HepG2 (cell line): ENCODE data around the gene KIAA0930. TPM values are rescaled to one million over a fixed set of nuclear protein-coding genes. Genes with fewer than 3 reads are reported as not detected.

Experiments used
- ELF3 ChIP-seq: IDR thresholded peaks from 2 replicates; pipeline ENCODE4 v1.6.1; 2016; ENCODE audit warnings: missing genetic modification reagents, missing compliant biosample characterization
- HDAC6 ChIP-seq: fragments of 200-600 bp; sonication (generic); IDR thresholded peaks from 2 replicates; pipeline ENCODE4 v1.7.0; 2017; ENCODE audit warnings: mild to moderate bottlenecking, antibody characterized with exemption, low read length, low read depth
- HMGA1 ChIP-seq: sonication (generic); formaldehyde crosslinking; conservative IDR thresholded peaks from 2 replicates; pipeline ENCODE4 v1.4.0; 2020; ENCODE audit warnings: missing genetic modification reagents
- HNRNPL ChIP-seq: fragments of 200-400 bp; formaldehyde crosslinking; IDR thresholded peaks from 2 replicates; pipeline ENCODE4 v1.6.1; 2017; ENCODE audit warnings: mild to moderate bottlenecking, low read depth, low read length
- KLF16 ChIP-seq, 2 experiments: sonication (generic) in 1 of 2; formaldehyde crosslinking in 1 of 2; IDR thresholded peaks; 2 replicates each; pipeline versions ENCODE4 v1.6.1 to v1.8.0; 2016 to 2023; ENCODE audit warnings: missing genetic modification reagents in 2 of 2, missing compliant biosample characterization in 1 of 2
- NCOA5 ChIP-seq: sonication (generic); formaldehyde crosslinking; IDR thresholded peaks from 2 replicates; pipeline ENCODE4 v1.4.0; 2020; ENCODE audit warnings: missing genetic modification reagents
- TCF7L2 ChIP-seq: IDR thresholded peaks from 2 replicates; pipeline ENCODE4 v1.6.1; 2011; ENCODE audit warnings: mild to moderate bottlenecking, low read depth, low read length, moderate library complexity
- ZNF230 ChIP-seq: sonication (generic); formaldehyde crosslinking; IDR thresholded peaks from 2 replicates; pipeline ENCODE4 v1.4.0; 2020; ENCODE audit warnings: mild to moderate bottlenecking, missing genetic modification reagents
- ZNF232 ChIP-seq: sonication (generic); formaldehyde crosslinking; IDR thresholded peaks from 2 replicates; pipeline ENCODE4 v1.4.0; 2020; ENCODE audit warnings: missing genetic modification reagents, borderline replicate concordance
- ZNF260 ChIP-seq: sonication (generic); formaldehyde crosslinking; IDR thresholded peaks from 2 replicates; pipeline ENCODE4 v1.4.0; 2020; ENCODE audit warnings: missing genetic modification reagents, low read depth, mild to moderate bottlenecking, borderline replicate concordance
- ZNF547 ChIP-seq: sonication (generic); formaldehyde crosslinking; IDR thresholded peaks from 2 replicates; pipeline ENCODE4 v1.5.1; 2020; ENCODE audit warnings: mild to moderate bottlenecking, missing genetic modification reagents
- ZNF550 ChIP-seq: sonication (generic); formaldehyde crosslinking; IDR thresholded peaks from 2 replicates; pipeline ENCODE4 v1.4.0; 2020; ENCODE audit warnings: mild to moderate bottlenecking, missing genetic modification reagents, borderline replicate concordance
- ZNF569 ChIP-seq: sonication (generic); formaldehyde crosslinking; IDR thresholded peaks from 2 replicates; pipeline ENCODE4 v1.5.0; 2020; ENCODE audit warnings: mild to moderate bottlenecking, missing genetic modification reagents, moderate library complexity, borderline replicate concordance
- ZNF850 ChIP-seq: sonication (generic); formaldehyde crosslinking; conservative IDR thresholded peaks from 2 replicates; pipeline ENCODE4 v1.9.0; 2021; ENCODE audit warnings: mild to moderate bottlenecking, missing genetic modification reagents
- ZZZ3 ChIP-seq: sonication (generic); formaldehyde crosslinking; IDR thresholded peaks from 2 replicates; pipeline ENCODE4 v1.4.0; 2020; ENCODE audit warnings: missing genetic modification reagents, mild to moderate bottlenecking, borderline replicate concordance
- polyA plus RNA-seq, 8 experiments: library from polyadenylated mRNA; depleted of rRNA in 3 of 8; stranded (reverse) in 7 of 8; unstranded in 1 of 8; fragments of >200 nt; fragmentation: Illumina TruSeq in 4 of 8; extraction: Trizol in 4 of 8; gene quantifications; 2 replicates each; pipeline versions ENCODE4 v1.2.1 to v1.2.3, GENCODE V29; 2011 to 2016; ENCODE audit warnings: low read depth in 4 of 8, missing spikeins in 1 of 8, mixed read lengths in 1 of 8; ENCODE audit not compliant: insufficient read depth in 1 of 8
- total RNA-seq, 5 experiments: library from RNA; depleted of rRNA; stranded (reverse); fragments of >200 nt; fragmentation: Illumina TruSeq; extraction: Trizol; gene quantifications; 2 replicates each; pipeline ENCODE4 v1.2.3, GENCODE V29; 2016; ENCODE audit warnings: low read depth in 1 of 5
- TF ChIP-seq, protein P1 (sequence below): sonication (generic); formaldehyde crosslinking; IDR thresholded peaks from 2 replicates; pipeline ENCODE4 v1.5.0; 2020; ENCODE audit warnings: mild to moderate bottlenecking, missing genetic modification reagents, borderline replicate concordance
- TF ChIP-seq, protein P2 (sequence below): sonication (generic); formaldehyde crosslinking; IDR thresholded peaks from 2 replicates; pipeline ENCODE4 v1.5.0; 2020; ENCODE audit warnings: missing genetic modification reagents
- TF ChIP-seq, protein P3 (sequence below): IDR thresholded peaks from 2 replicates; pipeline ENCODE4 v1.6.1; 2016; ENCODE audit warnings: low read depth, borderline replicate concordance

KIAA0930 gene
- total and polyA plus RNA-seq, 2 of the 13 experiments (the other 11 are each of a cell fraction or from before 2014, with no cell fraction given) = 27.0 to 38.2 TPM

DNA sequence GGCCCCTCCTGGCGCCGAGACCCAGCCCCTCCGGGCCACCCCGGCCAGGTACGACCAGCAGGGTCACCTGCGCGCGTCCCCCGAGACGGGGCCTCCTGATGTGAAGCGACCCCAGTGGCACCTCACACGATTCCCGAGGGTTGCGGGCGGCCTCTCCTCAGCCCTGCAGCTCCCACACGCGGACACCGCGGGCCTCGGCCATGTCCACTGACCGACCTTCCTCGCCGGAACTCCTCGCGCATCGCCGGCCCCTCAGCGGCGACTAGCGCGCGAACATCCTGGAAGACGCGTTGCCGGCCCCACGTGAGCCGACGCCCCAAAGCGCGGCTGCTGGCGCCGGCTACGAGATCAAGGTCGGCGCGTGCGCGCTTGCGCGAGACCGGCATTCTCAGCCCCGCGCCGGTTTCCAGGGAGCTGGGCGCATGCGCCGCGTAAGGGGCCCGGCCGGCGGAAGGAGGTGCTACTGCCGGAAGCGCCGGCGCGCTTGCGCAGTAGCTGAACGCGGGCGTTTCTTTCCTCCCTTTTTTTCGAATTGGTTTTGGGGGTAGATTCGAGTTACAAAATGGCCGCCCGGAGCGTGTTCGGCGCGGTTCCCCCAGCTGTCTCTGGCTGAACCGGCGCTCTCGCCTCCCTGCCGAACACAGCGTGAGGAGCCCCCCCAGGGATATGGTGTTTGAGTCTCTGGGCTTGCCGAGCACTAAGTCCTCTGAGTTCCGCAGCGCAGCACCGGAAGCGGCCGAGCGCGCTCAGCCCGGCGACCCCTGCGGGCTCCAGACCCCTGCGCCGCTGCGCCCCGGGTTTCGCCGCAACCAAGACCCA lies 77.0 kb downstream of the KIAA0930 start, which contains the start of gene NUP50 (continued):
- TF ChIP-seq, protein P1, sequence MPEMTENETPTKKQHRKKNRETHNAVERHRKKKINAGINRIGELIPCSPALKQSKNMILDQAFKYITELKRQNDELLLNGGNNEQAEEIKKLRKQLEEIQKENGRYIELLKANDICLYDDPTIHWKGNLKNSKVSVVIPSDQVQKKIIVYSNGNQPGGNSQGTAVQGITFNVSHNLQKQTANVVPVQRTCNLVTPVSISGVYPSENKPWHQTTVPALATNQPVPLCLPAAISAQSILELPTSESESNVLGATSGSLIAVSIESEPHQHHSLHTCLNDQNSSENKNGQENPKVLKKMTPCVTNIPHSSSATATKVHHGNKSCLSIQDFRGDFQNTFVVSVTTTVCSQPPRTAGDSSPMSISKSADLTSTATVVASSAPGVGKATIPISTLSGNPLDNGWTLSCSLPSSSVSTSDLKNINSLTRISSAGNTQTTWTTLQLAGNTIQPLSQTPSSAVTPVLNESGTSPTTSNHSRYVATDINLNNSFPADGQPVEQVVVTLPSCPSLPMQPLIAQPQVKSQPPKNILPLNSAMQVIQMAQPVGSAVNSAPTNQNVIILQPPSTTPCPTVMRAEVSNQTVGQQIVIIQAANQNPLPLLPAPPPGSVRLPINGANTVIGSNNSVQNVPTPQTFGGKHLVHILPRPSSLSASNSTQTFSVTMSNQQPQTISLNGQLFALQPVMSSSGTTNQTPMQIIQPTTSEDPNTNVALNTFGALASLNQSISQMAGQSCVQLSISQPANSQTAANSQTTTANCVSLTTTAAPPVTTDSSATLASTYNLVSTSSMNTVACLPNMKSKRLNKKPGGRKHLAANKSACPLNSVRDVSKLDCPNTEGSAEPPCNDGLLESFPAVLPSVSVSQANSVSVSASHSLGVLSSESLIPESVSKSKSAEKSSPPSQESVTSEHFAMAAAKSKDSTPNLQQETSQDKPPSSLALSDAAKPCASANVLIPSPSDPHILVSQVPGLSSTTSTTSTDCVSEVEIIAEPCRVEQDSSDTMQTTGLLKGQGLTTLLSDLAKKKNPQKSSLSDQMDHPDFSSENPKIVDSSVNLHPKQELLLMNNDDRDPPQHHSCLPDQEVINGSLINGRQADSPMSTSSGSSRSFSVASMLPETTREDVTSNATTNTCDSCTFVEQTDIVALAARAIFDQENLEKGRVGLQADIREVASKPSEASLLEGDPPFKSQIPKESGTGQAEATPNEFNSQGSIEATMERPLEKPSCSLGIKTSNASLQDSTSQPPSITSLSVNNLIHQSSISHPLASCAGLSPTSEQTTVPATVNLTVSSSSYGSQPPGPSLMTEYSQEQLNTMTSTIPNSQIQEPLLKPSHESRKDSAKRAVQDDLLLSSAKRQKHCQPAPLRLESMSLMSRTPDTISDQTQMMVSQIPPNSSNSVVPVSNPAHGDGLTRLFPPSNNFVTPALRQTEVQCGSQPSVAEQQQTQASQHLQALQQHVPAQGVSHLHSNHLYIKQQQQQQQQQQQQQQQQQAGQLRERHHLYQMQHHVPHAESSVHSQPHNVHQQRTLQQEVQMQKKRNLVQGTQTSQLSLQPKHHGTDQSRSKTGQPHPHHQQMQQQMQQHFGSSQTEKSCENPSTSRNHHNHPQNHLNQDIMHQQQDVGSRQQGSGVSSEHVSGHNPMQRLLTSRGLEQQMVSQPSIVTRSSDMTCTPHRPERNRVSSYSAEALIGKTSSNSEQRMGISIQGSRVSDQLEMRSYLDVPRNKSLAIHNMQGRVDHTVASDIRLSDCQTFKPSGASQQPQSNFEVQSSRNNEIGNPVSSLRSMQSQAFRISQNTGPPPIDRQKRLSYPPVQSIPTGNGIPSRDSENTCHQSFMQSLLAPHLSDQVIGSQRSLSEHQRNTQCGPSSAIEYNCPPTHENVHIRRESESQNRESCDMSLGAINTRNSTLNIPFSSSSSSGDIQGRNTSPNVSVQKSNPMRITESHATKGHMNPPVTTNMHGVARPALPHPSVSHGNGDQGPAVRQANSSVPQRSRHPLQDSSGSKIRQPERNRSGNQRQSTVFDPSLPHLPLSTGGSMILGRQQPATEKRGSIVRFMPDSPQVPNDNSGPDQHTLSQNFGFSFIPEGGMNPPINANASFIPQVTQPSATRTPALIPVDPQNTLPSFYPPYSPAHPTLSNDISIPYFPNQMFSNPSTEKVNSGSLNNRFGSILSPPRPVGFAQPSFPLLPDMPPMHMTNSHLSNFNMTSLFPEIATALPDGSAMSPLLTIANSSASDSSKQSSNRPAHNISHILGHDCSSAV (CRISPR knock-in tag) = no peak
- TF ChIP-seq HMGA1 (CRISPR knock-in tag) (no peak), HNRNPL (no peak), TCF7L2 (no peak), HDAC6 (no peak), ZNF550 (CRISPR knock-in tag) (0 out of 2 replicates have a peak, but pooled peaks have one; percentile 47), NCOA5 (CRISPR knock-in tag) (no peak), ZZZ3 (CRISPR knock-in tag) (peak; percentile 30; the same call in 1 of the 2 replicates), ZNF230 (CRISPR knock-in tag) (peak; percentile 85), ZNF232 (CRISPR knock-in tag) (peak; percentile 90; the same call in 1 of the 2 replicates), ZNF569 (CRISPR knock-in tag) (no peak), ZNF547 (peak; percentile 97), ZNF850 (CRISPR knock-in tag) (no peak), KLF16 (CRISPR knock-in tag; IDR thresholded peaks at IDR 0.05) (peak in 1 of 2 experiments; percentile 85; a peak in 2 of 4 replicates), ELF3 (CRISPR knock-in tag) (peak; percentile 54), ZNF260 (CRISPR knock-in tag) (no peak)
- TF ChIP-seq, protein P2, sequence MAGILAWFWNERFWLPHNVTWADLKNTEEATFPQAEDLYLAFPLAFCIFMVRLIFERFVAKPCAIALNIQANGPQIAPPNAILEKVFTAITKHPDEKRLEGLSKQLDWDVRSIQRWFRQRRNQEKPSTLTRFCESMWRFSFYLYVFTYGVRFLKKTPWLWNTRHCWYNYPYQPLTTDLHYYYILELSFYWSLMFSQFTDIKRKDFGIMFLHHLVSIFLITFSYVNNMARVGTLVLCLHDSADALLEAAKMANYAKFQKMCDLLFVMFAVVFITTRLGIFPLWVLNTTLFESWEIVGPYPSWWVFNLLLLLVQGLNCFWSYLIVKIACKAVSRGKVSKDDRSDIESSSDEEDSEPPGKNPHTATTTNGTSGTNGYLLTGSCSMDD (CRISPR knock-in tag) = no peak
- TF ChIP-seq, protein P3, sequence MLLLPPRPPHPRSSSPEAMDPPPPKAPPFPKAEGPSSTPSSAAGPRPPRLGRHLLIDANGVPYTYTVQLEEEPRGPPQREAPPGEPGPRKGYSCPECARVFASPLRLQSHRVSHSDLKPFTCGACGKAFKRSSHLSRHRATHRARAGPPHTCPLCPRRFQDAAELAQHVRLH = peak; percentile 93
